C4-2B (cell line): ENCODE data around the gene MRAS.

Experiments
- CTCF ChIP-seq: fragments of 450-650 bp; conservative IDR thresholded peaks from 2 replicates; pipeline ENCODE4 v1.5.1; 2017; ENCODE audit warnings: mild to moderate bottlenecking
- ZFX ChIP-seq: fragments of 450-650 bp; IDR thresholded peaks from 2 replicates; pipeline ENCODE4 v1.6.1; 2017

GRCh38 chr3:138359919-138360868, 11.8 kb downstream of the MRAS start:
- TF ChIP-seq CTCF (no peak), ZFX (no peak)
